Measurements from ENCODE around the gene STK11. TPM values are rescaled to one million over a fixed set of nuclear protein-coding genes. Genes with fewer than 3 reads are reported as not detected.

The STK11 gene
- total RNA-seq, 4 donors from 2014 or later = 74.0 to 106 (median 78.4) TPM

GRCh38 chr19:1168572-1169410 lies 36.8 kb upstream of the STK11 start:
- intact Hi-C loops (cut with DNase I; ENCODE audit: low total_unique reads) = no loop called here
- WGBS, 2 donors = 58 to 63% methylated on average over 22 to 44 of the region's 50 CpGs
- TF ChIP-seq POLR2A (IDR thresholded peaks at IDR 0.05) (no peak), CTCF (IDR thresholded peaks at IDR 0.05) (no peak)
- no peak overlapping the region for H3K4me3 ChIP-seq (ENCODE audit: low read depth, poor library complexity, severe bottlenecking)
- peak in 1 of 2 donors; percentile 89 for DNase-seq (ENCODE audit: low spot score in 2 of 2)

DNA sequence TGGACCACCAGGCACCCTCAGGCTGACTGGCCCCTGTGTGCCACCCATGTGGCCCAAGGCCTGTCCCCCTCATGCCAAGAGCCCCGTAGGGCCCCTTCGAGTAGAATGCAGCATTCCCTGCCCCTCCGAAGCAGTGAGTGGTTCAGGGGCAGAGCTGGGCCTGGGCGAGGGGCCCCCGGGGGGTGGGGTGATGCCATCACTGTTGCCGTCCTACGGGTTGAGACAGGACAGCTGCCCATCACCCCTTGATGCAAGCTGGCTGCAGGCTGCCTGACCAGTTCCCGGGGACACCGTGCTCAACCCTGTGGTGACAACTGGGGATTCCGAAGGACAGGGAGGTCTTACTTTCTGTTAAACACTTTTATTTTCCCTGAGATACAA lies 36.2 kb upstream of the STK11 start:
- no peak overlapping the region for H3K4me3 ChIP-seq (ENCODE audit: low read depth, poor library complexity, severe bottlenecking)
- WGBS, 2 donors = 63 to 66% methylated on average over 3 to 10 of the region's 10 CpGs
- TF ChIP-seq POLR2A (IDR thresholded peaks at IDR 0.05) = no peak
- intact Hi-C loops (cut with DNase I; ENCODE audit: low total_unique reads) = no loop called here
- DNase-seq (ENCODE audit: low spot score in 2 of 2) = no peak

DNA sequence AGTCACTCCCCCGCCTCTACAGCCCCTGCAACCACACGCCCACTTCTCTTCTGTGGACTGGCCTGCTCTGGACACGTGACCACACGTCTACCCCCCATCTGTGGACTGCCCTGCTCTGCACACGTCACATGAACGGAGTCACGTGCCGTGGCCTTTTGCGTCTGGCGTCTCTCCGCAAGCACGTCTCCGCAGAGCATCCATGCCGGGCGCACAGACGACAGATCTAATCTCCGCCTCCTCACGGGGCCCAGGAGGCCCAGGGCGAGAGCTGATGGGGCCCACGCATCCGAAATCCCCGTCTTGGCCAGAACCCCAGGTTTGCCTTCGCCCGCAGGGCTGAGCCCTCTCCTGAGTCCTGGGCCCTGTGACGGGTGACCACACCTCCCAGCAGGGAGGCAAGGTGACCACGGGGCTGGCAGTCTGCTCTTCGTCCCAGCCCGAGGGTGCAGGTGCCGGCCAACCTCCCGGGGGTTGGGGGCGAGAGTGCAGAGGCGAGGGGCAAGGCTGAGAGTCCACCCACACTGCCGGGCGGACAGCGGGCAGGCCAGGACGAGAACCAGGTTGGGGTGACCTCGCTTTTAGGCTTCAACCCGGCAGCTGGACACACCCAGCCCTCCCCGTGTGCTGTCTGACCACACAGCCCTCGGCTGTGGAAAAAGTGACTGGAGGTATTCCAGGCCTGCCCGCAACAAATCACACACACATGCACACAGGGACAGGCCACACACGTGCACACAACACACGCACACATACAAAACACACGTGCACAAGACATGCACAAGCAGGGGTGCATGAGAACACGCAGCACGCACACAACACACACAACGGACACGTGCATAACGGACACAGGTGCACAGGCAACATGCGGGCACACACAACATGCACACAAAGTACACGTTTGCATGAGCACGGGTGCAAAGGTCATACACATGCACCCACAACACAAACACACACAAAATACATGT lies 35.4 kb upstream of the STK11 start:
- no peak overlapping the region for H3K4me3 ChIP-seq (ENCODE audit: low read depth, poor library complexity, severe bottlenecking)
- WGBS, 2 donors = 70 to 71% methylated on average over 48 to 50 of the region's 52 CpGs
- TF ChIP-seq POLR2A (IDR thresholded peaks at IDR 0.05) (no peak), CTCF (IDR thresholded peaks at IDR 0.05) (no peak)
- no peak for DNase-seq (ENCODE audit: low spot score in 2 of 2)
- intact Hi-C loops (cut with DNase I; ENCODE audit: low total_unique reads) = no loop called here

GRCh38 chr19:1170938-1171754 lies 34.4 kb upstream of the STK11 start:
- H3K4me3 ChIP-seq (ENCODE audit: low read depth, poor library complexity, severe bottlenecking) = no peak overlapping the region
- WGBS, 2 donors = 64 to 71% methylated on average over 32 to 38 of the region's 38 CpGs
- TF ChIP-seq POLR2A (IDR thresholded peaks at IDR 0.05) = no peak
- peak in 1 of 3 donors; percentile 4 for TF ChIP-seq CTCF (IDR thresholded peaks at IDR 0.05)
- intact Hi-C loops (cut with DNase I; ENCODE audit: low total_unique reads) = no loop called here
- DNase-seq (ENCODE audit: low spot score in 2 of 2) = peak in 1 of 2 donors; percentile 88

- no peak for DNase-seq (ENCODE audit: low spot score in 2 of 2)
- H3K4me3 ChIP-seq (ENCODE audit: low read depth, poor library complexity, severe bottlenecking) = no peak overlapping the region
- no peak for TF ChIP-seq POLR2A (IDR thresholded peaks at IDR 0.05)
- no peak for TF ChIP-seq CTCF (IDR thresholded peaks at IDR 0.05)
- intact Hi-C loops (cut with DNase I; ENCODE audit: low total_unique reads) = no loop called here
- WGBS, 2 donors = 37 to 46% methylated on average over 15 of the region's 15 CpGs
Measured at GRCh38 chr19:1171755-1172352, 33.7 kb upstream of the STK11 start.

Measured in lower leg skin (tissue), 4 donors.